ENCODE data around the gene MCOLN2. TPM values are rescaled to one million over a fixed set of nuclear protein-coding genes. Genes with fewer than 3 reads are reported as not detected.
A peak's percentile ranks its signal among the peaks of the same experiment; 100 is the strongest.
"Not testable (repeated sequence)": the region's sequence is repeated elsewhere in the genome, so short reads cannot be mapped to it uniquely, and the experiment has no call there.

The MCOLN2 gene
- total RNA-seq, 1 donor from 2014 or later = 1.0 TPM

GRCh38 chr1:84995484-84996334, 1.2 kb downstream of the MCOLN2 start:
- Mint-ChIP-seq H3K36me3 (ENCODE audit: low read depth) (peaks cover 2% of the 10 kb centered on the region), H3K4me1 (peaks cover 10% of the 10 kb centered on the region), H3K27ac (ENCODE audit: unreplicated experiment) (no peak overlapping the region), H3K4me3 (peak overlapping the region; percentile 83), H3K9me3 (no peaks in the 10 kb centered on the region), H3K27me3 (ENCODE audit: low read depth) (peaks cover 81% of the 10 kb centered on the region)
- no peak for TF ChIP-seq CTCF (conservative IDR thresholded peaks at IDR 0.05)
- no peak for DNase-seq (ENCODE audit: low read depth, low spot score)

- H3K27me3 Mint-ChIP-seq (ENCODE audit: low read depth) = peaks cover 47% of the 10 kb centered on the region
- H3K9me3 Mint-ChIP-seq = no peaks in the 10 kb centered on the region
- H3K4me3 Mint-ChIP-seq = no peak overlapping the region
- H3K4me1 Mint-ChIP-seq = peaks cover 4% of the 10 kb centered on the region
- no peak for TF ChIP-seq CTCF (conservative IDR thresholded peaks at IDR 0.05)
- no peak for DNase-seq (ENCODE audit: low read depth, low spot score)
- peaks cover 2% of the 10 kb centered on the region for H3K36me3 Mint-ChIP-seq (ENCODE audit: low read depth)
- no peak overlapping the region for H3K27ac Mint-ChIP-seq (ENCODE audit: unreplicated experiment)
These were observed 5.6 kb downstream of the MCOLN2 start for GRCh38 chr1:84991097-84991920.

GRCh38 chr1:84988588-84988987, 8.3 kb downstream of the MCOLN2 start:
- no peak for DNase-seq (ENCODE audit: low read depth, low spot score)
- H3K4me3 Mint-ChIP-seq = no peak overlapping the region
- no peaks in the 10 kb centered on the region for H3K36me3 Mint-ChIP-seq (ENCODE audit: low read depth)
- H3K27me3 Mint-ChIP-seq (ENCODE audit: low read depth) = peaks cover 34% of the 10 kb centered on the region
- H3K9me3 Mint-ChIP-seq = peaks cover 4% of the 10 kb centered on the region
- TF ChIP-seq CTCF (conservative IDR thresholded peaks at IDR 0.05) = no peak
- no peaks in the 10 kb centered on the region for H3K4me1 Mint-ChIP-seq
- H3K27ac Mint-ChIP-seq (ENCODE audit: unreplicated experiment) = no peak overlapping the region

- not testable (repeated sequence) for H3K36me3 Mint-ChIP-seq (ENCODE audit: low read depth); DNase-seq (ENCODE audit: low read depth, low spot score); H3K4me1 Mint-ChIP-seq; H3K27ac Mint-ChIP-seq (ENCODE audit: unreplicated experiment); H3K4me3 Mint-ChIP-seq; H3K9me3 Mint-ChIP-seq
- H3K27me3 Mint-ChIP-seq (ENCODE audit: low read depth) = peaks cover 22% of the 10 kb centered on the region
These were observed 10.4 kb downstream of the MCOLN2 start for GRCh38 chr1:84986561-84986960.

GRCh38 chr1:84985365-84985764, 11.5 kb downstream of the MCOLN2 start:
- H3K27me3 Mint-ChIP-seq (ENCODE audit: low read depth) = peaks cover 20% of the 10 kb centered on the region
- no peak overlapping the region for H3K27ac Mint-ChIP-seq (ENCODE audit: unreplicated experiment)
- no peak overlapping the region for H3K4me3 Mint-ChIP-seq
- no peak for TF ChIP-seq CTCF (conservative IDR thresholded peaks at IDR 0.05)
- no peak for DNase-seq (ENCODE audit: low read depth, low spot score)
- H3K36me3 Mint-ChIP-seq (ENCODE audit: low read depth) = no peaks in the 10 kb centered on the region
- H3K4me1 Mint-ChIP-seq = no peaks in the 10 kb centered on the region
- H3K9me3 Mint-ChIP-seq = peaks cover 4% of the 10 kb centered on the region

- H3K4me1 Mint-ChIP-seq = no peaks in the 10 kb centered on the region
- H3K27ac Mint-ChIP-seq (ENCODE audit: unreplicated experiment) = no peak overlapping the region
- H3K27me3 Mint-ChIP-seq (ENCODE audit: low read depth) = peaks cover 36% of the 10 kb centered on the region
- no peaks in the 10 kb centered on the region for H3K36me3 Mint-ChIP-seq (ENCODE audit: low read depth)
- H3K4me3 Mint-ChIP-seq = no peak overlapping the region
- H3K9me3 Mint-ChIP-seq = peaks cover 11% of the 10 kb centered on the region
- DNase-seq (ENCODE audit: low read depth, low spot score) = no peak
- no peak for TF ChIP-seq CTCF (conservative IDR thresholded peaks at IDR 0.05)
These were observed 14.5 kb downstream of the MCOLN2 start for GRCh38 chr1:84982395-84982794.

Measured in neural crest cell (in vitro differentiated cells).